ENCODE measurements around the gene LTBP3.

DNA sequence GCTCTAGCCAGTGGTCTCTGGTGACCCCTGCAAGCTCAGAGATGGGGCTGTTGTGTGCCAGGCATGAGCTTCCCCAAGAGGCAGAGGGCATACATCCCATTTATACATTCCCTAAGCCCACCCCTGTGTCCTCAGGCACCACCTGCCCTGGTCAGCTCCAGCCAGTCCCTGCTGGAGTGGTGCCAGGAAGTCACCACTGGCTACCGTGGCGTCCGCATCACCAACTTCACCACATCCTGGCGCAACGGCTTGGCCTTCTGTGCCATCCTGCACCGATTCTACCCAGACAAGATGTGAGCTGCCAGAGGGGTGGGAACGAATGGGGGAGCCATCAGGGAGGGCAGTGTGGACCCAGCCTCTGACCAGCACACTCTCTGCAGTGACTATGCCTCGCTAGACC, 25.9 kb upstream of the LTBP3 start:
- TF ChIP-seq, protein P1, sequence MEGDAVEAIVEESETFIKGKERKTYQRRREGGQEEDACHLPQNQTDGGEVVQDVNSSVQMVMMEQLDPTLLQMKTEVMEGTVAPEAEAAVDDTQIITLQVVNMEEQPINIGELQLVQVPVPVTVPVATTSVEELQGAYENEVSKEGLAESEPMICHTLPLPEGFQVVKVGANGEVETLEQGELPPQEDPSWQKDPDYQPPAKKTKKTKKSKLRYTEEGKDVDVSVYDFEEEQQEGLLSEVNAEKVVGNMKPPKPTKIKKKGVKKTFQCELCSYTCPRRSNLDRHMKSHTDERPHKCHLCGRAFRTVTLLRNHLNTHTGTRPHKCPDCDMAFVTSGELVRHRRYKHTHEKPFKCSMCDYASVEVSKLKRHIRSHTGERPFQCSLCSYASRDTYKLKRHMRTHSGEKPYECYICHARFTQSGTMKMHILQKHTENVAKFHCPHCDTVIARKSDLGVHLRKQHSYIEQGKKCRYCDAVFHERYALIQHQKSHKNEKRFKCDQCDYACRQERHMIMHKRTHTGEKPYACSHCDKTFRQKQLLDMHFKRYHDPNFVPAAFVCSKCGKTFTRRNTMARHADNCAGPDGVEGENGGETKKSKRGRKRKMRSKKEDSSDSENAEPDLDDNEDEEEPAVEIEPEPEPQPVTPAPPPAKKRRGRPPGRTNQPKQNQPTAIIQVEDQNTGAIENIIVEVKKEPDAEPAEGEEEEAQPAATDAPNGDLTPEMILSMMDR (IDR thresholded peaks at IDR 0.05; ENCODE audit: poor library complexity) = no peak
- no peak for TF ChIP-seq EZH2 (IDR thresholded peaks at IDR 0.05; ENCODE audit: borderline replicate concordance)
- no peak for TF ChIP-seq EZH2phosphoT487 (IDR thresholded peaks at IDR 0.05; ENCODE audit: low read depth, severe bottlenecking, unreplicated experiment)
